Fibroblast of gingiva (primary cell): ENCODE measurements around the gene CPVL.

Source experiments
- DNase-seq: peaks from one replicate; pipeline ENCODE4 v3.0.0-alpha.2; 2011; ENCODE audit warnings: low read depth

CPVL gene

DNA sequence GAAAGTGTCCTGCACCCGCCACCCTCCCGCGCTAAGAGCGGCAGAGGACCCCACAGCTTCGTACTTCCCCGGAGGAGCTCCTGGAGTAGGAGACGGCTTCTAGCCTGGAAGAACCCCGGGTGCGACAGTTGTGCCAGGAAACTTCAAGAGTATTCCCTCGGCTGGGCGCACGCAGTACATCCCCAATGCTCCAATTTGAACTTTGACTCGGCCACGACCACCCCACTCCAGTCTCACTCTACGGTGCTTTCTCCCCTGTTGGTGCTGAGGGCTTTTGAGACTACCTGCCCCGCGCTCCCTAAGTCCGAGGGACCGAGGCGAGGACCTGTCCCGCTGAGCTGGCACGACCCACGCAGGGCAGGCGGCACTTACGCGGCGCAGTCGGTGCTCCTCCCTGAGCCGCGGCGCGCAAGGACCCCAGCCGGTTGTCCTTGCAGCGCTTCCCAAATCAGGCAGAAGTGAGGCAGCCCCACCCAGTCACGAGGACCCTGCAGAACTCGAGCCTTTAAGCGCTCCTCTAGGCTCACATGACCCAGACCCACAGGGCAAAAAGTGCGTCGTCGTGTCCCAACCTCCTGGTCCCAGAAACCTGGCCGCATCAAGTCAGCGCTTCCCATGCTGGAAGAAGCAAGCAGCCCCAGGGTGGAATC lies at the start of gene CPVL:
TSS of gene CPVL (minus strand) at position 481 of the 650 bp plus-strand sequence. CDS start 25,476 bp downstream, outside the sequence.
- DNase-seq: no peak

DNA sequence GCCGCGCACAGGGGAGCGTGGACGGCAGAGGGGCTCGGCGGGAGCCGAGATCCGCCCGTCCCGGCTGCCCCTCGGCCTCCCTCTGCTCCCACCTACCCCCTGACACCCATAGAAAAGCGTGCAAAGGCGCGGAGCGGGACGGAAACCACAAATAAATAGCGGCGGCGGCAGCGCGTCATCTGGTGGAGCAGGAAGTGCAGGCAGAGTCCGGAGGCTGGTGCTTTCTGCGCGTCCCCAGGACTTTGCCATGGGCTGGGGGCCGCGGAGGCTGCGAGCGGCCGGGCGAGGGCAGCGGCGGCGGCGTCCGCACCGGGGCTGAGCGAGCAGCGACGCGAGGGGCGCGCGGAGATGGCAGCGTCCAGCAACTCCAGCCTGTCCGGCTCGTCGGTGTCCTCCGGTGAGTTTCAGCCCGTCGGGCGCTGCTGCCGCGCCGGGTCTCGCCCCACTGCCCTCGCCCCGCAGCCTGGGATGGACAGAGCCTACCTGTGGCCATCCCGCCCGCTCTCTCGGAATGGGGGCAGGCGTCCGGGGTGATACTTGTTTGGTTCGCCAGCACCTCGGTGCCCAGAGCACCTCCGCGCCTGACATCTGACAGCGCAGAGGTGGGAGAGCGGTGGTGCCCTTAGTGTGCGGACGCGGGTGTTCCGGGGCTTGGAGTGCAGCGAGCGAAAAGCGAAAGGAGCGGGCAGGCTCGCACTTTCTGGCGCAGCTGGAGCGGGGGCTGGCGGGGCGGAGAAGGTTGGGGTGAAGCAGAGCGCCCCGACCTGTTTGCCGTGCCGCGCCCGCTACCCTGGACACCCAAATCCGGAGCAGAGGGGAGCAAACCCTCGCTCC lies 48.5 kb upstream of the CPVL start, which contains the start of gene CHN2:
TSS of gene CHN2 (plus strand) at position 182 of the 834 bp plus-strand sequence.
- no peak for DNase-seq

DNA sequence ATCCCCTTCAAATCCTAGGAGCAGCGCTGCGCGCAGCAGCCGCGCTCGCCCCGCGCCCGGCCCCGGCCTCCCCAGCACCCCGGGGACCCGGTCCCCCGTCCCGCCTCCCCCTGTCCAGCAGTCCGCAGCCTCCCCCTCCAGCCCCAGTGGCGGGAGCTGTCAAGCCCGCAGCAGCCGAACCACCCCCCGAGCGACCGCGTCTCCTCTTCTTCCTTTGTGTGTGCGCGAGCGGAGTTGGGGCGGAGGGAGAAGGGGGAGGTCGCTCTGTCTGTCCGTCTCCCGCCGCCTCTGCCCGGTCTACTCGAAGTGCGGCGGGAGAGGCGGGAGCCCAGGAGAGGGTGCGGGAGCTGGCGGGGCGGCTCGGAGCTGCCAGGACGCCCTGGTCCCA lies 47.9 kb upstream of the CPVL start:
- no peak for DNase-seq

DNA sequence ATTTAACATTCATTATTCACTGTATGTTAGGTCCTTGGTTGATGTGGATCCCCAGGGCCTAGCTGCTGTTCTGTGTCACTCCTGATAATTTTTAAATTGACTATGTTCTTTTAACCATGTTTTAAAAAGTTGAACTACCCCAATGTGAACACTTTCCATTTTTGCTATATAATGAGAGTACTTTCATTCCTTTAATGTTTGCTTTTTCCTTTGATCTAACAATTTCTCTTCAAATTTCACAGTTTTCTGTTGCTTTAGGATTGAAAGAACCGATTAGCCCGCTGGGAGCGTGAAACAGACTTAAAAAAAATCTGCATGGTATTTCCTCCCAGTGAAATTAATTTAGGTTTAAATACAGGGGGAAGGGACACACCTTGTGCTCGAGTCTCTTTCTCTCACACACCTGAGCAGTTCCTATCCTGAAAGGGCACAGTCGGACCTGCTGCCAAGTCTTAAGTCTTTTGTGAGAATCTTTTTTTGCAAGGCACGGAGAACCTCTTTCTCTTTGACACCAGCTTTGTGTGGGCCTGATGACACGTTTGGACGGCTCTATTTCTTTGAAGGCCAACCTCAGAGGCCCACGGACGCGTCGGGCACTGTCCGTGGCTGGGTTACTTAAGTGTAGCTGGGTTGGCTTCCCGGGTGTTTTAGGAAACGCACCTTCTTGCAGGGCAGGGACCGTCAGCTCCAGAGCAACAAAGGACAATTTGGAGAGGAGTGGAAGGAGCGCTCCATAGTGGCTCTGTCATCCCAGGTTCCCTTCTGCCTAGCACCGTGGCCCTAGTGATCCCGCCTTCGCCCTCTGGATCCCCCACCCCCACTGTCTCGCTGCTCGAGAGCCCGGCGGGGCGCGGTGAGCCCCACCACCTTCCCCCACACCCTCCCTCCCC lies 47.2 kb upstream of the CPVL start:
- no peak for DNase-seq

DNA sequence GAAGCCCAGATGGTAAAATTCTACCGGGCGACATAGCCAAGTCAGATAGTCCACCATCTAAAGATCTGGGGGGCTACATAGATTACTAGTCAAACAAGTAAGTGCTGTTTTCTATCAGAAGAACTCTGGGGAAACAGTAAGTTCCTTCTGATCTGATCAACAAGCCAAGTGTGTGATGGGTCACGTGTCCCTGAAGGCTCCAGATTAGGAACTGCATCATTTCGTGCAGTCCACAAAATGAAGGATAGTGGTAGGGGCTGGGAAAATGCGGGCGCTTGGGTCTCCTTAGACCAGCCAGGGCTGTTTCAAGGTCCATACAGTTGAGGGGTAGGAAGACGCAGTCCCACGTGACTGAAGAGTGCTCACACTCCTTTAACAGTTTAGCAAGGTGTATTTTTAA lies 46.5 kb upstream of the CPVL start:
- DNase-seq: no peak

DNA sequence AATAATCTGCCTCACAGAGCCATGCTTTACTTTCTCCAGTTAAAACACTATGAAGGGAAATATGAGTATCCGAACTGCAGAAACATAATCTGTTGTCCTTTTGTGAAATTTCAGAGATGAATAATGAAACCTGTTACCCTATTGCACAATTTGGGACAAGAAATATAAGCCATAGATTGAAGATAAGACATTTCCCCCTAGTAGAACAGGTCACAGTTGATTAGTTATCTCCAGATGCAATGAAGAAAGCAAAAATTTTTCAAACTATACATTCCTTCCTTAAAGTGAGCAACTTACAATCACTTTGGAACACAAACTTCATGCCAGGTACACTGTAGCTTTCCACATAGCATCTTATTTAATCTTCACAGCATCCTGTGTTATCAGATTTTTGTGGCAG lies 46.0 kb upstream of the CPVL start:
- DNase-seq: no peak

DNA sequence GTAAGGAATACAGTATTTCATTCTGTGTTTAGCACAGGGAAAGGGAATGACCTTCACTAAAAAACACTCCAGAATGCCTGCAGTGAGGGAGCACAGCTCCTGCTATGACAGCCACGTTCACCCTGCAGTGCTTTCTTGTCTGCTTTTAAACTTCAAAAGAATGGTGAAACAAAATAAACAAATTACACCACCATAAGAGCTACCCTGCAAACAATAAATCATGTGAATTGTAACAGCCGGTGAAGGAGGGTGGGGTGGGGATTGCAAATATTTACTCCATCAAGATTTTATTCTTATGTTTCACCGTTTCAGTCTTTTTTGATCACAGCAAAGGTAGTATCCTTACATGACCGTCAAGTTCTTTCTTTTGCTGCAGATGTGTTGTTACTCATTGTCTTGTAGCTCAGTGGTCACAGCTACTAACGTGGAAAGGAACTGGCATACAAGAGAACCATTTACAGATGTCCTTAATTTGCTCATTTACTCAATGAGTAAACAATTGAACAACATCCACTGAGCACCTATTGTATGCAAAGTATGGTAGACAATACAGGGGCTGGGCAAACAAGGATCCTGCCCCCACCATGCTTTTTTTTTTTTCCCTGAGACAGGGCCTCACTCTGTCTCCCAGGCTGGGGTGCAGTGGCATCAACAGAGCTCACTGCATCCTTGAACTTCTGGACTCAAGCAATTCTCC lies 44.2 kb upstream of the CPVL start:
- DNase-seq: no peak

DNA sequence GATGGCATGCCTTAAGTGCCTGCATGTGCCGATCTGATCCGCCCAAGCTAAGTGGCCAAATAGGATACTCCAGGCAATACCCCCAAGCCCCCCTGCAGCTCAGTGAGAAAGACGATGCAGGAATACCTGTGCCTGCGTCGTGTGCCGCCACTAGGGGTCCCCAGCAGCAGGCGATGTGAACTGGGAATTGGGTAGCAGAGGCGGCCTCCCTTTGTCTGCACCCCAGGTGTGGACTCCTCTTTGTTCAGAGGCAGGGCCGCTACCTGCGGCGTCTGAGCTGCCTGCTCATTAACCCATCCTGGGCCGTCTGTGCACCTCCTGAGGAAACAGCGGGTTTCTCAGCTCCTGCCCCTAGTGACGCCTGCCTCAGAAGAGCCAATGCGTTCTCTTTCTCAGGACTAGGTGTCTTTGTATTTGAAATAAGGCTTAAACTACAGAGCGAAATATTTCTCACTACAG lies 43.4 kb upstream of the CPVL start:
- peak; percentile 6 for DNase-seq

DNA sequence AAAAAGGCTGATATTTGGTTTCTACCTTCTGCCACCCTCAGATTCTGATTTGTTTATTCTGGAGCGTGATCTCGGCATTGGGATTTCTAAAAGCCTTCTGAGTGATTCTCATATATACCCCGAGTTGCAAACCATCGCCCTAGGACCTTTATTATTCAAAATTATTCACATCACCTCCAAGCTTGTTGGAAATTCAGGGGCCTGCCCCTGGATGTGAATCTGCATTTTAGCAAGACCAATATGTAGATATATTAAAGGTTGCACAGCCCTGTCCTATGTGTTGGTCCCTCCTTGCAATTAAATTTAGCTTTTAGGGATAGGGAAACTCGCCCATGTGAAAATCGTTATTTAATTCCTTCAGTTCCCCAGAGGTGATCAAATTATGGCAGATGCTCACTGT lies 39.3 kb upstream of the CPVL start:
- DNase-seq: no peak

DNA sequence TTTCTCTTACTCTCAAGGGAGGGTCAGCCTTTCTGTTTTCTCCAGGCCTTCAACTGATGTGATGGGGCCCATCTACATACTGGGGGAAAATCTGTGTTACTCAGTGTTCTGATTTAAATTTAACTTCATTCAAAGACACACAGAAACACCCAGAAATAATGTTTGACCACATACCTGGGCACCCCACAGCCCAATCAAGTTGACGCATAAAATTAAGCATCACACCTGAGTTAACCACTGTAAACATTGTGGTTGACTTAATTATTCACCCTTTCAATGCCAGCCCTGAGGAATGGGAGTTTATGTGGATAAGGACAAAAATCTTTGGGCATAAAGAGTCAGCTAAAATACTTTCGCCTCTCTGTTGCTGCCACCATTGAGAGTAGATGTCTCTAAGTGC lies 38.3 kb upstream of the CPVL start:
- DNase-seq: no peak

DNA sequence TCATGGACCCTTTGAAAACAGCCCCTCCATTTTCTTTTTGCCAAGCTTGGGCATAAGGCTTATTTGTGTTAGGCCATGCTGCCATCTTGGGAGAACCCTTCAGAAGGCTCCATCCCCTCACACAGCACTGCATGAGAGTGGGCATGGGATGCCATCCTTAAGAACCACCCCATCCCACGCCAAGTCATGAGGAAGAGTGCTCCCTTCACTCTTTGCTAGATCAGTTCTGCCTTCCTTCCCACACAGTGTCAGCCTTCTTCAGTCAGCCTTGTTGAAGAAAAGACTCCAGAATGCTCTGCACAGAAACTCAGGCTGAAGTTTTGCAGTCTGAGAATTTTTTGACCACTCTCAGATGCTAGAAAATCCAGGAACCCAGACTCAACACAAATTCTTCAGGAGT lies 32.8 kb upstream of the CPVL start:
- DNase-seq: no peak

DNA sequence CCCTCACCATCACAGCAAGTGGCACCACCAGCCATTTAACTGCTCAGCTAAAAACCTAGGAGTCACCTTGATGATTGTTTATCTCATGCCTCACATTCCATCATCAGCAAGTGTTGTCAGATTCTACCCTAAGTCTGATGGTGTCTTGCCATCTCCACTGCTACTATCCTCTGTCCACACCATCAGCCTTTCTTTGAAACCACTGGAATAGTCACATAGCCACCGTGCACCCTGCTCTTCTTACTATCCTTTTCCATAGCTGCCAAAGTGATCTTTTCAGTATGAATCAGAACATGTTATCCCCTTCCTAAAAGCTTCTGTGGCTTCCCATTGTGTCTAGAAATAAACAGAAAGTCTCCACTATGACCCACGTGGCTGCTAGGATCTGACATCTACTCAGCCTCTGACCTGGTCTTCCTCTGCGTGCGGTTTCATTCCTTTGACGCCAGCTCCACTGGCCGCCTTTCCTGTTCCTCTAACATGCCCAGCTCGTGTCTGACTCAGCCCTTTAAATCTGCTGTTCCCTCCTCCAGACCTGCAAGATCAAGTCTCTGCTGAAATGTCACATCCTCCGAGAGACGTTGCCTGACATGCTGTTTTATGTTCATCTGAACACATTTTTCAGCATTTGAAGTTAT lies 31.7 kb upstream of the CPVL start:
- no peak for DNase-seq

DNA sequence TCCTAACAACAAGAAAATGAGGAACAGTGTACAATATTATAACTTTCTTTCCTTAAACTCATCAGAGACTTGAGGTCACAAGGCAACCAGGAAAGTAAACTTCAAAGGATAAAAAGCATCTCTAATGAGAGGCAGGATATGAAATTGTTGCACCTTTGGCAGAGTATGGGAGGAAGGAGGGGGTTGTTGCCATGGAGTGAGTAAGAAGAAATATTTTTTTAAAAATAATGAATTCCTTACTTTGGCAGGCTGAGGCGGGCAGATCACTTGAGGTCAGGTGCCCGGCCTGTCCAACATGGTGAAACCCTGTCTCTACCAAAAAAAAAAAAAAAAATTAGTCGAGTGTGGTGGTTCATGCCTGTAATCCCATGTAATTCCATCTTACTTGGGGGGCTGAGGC lies 27.1 kb upstream of the CPVL start:
- DNase-seq: no peak

DNA sequence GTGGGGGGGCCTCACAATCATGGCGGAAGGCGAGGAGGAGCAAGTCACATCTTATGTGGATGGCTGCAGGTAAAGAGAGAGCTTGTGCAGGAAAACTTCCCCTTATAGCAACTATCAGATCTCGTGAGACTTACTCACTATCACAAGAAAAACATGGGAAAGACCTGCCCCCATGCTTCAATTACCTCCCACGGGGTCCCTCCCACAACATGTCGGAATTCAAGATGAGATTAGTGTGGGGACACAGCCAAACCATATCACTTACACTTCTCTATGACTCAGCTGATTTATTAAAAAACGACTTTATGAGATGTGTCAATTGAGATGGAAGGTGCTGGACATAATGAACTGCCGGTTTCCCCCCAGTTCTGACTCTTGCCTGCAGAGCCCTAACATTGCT lies 24.4 kb upstream of the CPVL start:
- DNase-seq: no peak

DNA sequence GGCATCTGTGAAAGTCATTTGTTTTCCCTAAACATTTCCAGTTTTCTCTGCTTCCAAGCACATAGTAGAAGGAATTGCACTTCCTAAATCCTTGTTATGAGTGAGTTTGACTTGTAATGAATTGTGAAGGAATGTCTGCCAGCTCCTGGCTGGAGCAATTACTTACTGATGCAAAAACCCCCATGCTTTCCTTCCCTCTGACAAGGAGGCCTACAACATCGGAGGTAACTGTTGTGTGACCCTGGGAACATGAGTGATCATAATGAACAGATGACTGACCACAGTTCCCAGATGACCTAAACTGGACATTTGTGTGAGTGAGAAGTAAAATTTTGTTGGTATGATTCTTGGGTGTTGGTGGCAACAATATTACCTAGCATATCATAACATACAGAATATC lies 21.4 kb upstream of the CPVL start:
- DNase-seq: no peak

DNA sequence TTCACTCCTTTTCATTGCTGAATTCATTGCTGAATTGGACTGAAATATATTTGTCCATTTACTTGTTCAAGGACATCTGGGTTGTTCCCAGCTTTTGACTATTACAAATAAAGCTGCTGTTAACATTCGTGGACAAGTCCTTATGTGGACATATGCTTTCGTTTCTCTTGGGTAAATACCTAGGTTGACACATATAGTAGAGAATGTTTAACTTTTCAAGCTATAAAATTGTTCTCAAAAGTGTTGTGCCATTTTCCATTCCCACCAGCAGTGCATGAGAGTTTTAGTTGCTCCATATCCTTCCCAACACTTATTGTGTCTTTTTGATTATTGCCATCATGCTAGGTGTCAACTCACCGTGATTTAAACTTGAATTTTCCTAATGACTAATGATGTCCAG lies 17.5 kb upstream of the CPVL start:
- no peak for DNase-seq

DNA sequence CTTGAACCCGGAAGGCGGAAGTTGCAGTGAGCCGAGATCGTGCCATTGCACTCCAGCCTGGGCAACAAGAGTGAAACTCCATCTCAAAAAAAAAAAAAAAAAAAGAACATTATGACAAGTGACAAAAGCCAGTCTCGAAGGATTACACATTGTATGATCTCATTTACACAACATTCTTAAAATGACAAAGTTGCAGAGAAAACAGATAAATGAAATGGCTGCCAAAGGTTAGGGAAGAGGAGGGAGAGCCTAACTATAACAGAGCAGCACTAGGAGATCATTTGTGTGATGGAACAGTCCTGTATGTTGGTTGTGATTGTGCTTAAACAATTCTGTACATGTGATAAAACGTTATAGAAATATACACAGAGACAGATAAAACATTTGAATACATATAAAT lies 16.2 kb upstream of the CPVL start:
- no peak for DNase-seq

DNA sequence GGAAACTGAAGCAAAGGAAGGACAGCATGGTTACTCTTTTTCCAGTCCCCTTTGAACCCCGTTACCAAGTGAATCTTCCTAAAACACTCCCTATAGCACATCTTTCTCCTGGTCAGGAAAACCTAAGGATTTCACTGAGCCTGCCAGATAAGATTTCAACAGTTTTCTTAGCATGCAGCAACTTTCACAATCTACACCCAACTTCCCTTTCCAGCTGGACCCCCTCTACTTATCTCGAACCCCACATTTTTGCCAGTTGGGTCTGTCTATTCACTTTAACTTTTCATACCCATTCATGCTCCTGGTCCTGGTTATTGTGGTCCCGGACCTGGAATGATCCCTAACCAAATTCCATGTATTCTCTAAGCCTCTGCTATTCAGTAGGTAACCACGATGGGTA lies 14.9 kb upstream of the CPVL start:
- DNase-seq: no peak

DNA sequence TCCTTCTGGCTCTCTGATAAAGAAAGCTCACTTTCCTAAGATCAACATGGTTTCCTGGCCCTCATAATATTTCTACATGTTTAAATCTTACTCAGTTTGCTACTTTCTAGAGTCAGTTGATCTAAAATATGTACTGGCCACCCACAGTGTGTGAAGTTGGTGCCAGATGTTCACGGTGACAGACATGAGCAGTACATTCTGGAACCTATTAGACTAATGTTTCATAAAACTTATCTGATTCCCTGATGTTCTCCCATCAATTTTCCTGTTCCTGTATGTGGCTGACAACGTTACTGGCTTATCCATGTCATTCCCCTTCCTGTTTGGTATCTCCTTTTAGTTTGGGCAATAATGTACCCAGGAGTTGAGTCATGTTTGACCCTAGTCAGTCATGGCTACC lies 13.7 kb upstream of the CPVL start:
- no peak for DNase-seq

DNA sequence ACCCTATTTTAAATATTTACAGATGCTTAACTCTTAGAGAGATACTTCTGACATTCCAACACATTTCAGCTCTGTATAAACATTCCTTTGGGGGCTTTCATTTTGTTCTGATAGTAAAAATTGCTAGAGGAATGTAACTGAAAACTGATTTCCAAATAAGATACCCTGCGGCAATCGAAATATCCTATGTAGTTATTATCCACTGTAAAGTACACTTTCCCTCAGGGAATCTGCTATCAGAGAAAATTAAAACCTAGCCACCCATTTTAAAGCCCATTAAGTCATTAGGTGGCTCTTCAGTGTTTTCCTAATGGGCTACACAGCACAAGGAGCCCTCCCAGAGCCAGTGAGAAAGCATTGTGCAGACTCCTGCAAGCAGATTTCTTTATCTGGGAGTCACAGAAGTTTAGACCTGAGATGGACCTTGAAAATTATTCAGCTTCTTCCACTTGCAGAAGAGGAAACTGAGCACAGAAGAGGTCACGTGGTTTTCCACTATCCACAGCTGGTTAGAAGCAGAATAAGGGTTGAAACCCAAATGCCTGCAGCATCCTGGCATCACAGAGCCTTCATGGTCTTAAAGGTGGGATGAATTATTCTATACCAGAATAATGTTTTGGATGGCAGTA lies 12.6 kb upstream of the CPVL start:
- no peak for DNase-seq

DNA sequence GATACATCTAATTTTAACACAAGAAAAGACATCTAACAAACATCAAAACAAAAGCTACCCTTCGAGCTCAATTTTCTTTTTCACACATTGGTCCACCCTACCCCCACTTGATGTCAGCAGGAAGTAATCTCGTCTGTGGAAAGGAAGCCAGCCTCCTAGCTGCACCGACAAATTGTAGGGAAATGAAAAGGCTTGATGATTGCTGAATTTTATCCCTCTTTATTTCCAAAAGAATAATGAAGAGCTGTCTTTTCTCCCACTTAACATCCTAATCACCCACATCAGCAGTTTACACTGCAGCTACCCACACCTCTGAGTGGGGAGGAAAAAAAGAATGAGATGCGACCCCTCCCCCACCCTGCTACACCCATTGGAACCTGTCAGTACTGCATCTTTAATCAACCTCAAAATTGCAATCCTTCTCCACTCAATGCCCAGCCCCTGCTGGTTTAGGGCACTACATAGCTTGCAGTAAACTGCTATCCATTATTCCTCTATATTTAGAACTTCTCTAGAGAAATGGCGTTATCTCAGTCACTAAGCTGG lies 10.6 kb upstream of the CPVL start:
- DNase-seq: no peak
